ENCODE measurements around the gene GPR162. TPM values are rescaled to one million over a fixed set of nuclear protein-coding genes. Genes with fewer than 3 reads are reported as not detected.
A peak's percentile ranks its signal among the peaks of the same experiment; 100 is the strongest.

The GPR162 gene
- total RNA-seq, 4 donors from 2014 or later, result 0.16 to 0.31 (median 0.20) TPM; not detected in 1

- peak overlapping the region; percentile 28 to 54 (median 51) for H3K27ac ChIP-seq
- no peaks in the 10 kb centered on the region for H3K9me3 ChIP-seq
- in situ Hi-C loops (cut with MboI; ENCODE audit: low sequenced_read_pairs in 4 of 4) (no loop called here), intact Hi-C loops (cut with DNase I; ENCODE audit: low total_unique reads) (loop anchor here (5.0 kb wide), 2 partner anchors 77 to 92 kb away; partner anchors contain the start of gene MLF2)
- H3K4me1 ChIP-seq, result peaks cover 3 to 11% of the 10 kb centered on the region in 2 donors
- TF ChIP-seq CTCF (IDR thresholded peaks at IDR 0.05 in 4 of 5, conservative IDR thresholded peaks at IDR 0.05 in 1 of 5), result no peak
- TF ChIP-seq POLR2A (IDR thresholded peaks at IDR 0.05), result no peak
- H3K4me3 ChIP-seq, result peak overlapping the region; percentile 49 to 67 (median 64)
- H3K27me3 ChIP-seq, result peaks cover 18 to 53% (median 36%) of the 10 kb centered on the region in 3 donors
- no peaks in the 10 kb centered on the region for H3K36me3 ChIP-seq
- no peak for DNase-seq
- no peak for ATAC-seq
Observed at GRCh38 chr12:6828781-6829535, 7.3 kb downstream of the GPR162 start.

GRCh38 chr12:6829536-6830220 is 8.1 kb downstream of the GPR162 start:
- in situ Hi-C loops (cut with MboI; ENCODE audit: low sequenced_read_pairs in 4 of 4) (no loop called here), intact Hi-C loops (cut with DNase I; ENCODE audit: low total_unique reads) (loop anchor here (5.0 kb wide), 2 partner anchors 77 to 92 kb away; partner anchors contain the start of gene MLF2)
- Histone ChIP-seq H3K36me3 (no peaks in the 10 kb centered on the region), H3K27me3 (peaks cover 18 to 48% (median 35%) of the 10 kb centered on the region in 3 donors), H3K9me3 (no peaks in the 10 kb centered on the region), H3K4me1 (peaks cover 3 to 11% of the 10 kb centered on the region in 2 donors), H3K4me3 (peak overlapping the region; percentile 49 to 67 (median 64)), H3K27ac (peak overlapping the region in 3 of 4 donors; percentile 50 to 54 (median 52))
- TF ChIP-seq CTCF (IDR thresholded peaks at IDR 0.05 in 4 of 5, conservative IDR thresholded peaks at IDR 0.05 in 1 of 5) (no peak), POLR2A (IDR thresholded peaks at IDR 0.05) (no peak)
- ATAC-seq, result no peak
- no peak for DNase-seq

GRCh38 chr12:6830286-6830890 is 8.8 kb downstream of the GPR162 start:
- peaks cover 13 to 42% (median 28%) of the 10 kb centered on the region in 3 donors for H3K27me3 ChIP-seq
- intact Hi-C loops (cut with DNase I; ENCODE audit: low total_unique reads) (no loop called here), in situ Hi-C loops (cut with MboI; ENCODE audit: low sequenced_read_pairs in 4 of 4) (no loop called here)
- H3K36me3 ChIP-seq, result no peaks in the 10 kb centered on the region
- no peaks in the 10 kb centered on the region for H3K9me3 ChIP-seq
- H3K27ac ChIP-seq, result no peak overlapping the region
- no peak for DNase-seq
- TF ChIP-seq CTCF (IDR thresholded peaks at IDR 0.05 in 4 of 5, conservative IDR thresholded peaks at IDR 0.05 in 1 of 5) (no peak), POLR2A (IDR thresholded peaks at IDR 0.05) (no peak)
- no peak for ATAC-seq
- peaks cover 3 to 11% of the 10 kb centered on the region in 2 donors for H3K4me1 ChIP-seq
- H3K4me3 ChIP-seq, result no peak overlapping the region

- H3K4me1 ChIP-seq, result peaks cover 3 to 11% of the 10 kb centered on the region in 2 donors
- H3K4me3 ChIP-seq, result no peak overlapping the region
- ATAC-seq, result no peak
- H3K27ac ChIP-seq, result no peak overlapping the region
- intact Hi-C loops (cut with DNase I; ENCODE audit: low total_unique reads) (no loop called here), in situ Hi-C loops (cut with MboI; ENCODE audit: low sequenced_read_pairs in 4 of 4) (no loop called here)
- DNase-seq, result no peak
- H3K36me3 ChIP-seq, result no peaks in the 10 kb centered on the region
- H3K27me3 ChIP-seq, result peaks cover 13 to 36% (median 24%) of the 10 kb centered on the region in 3 donors
- no peak for TF ChIP-seq POLR2A (IDR thresholded peaks at IDR 0.05)
- TF ChIP-seq CTCF (IDR thresholded peaks at IDR 0.05 in 4 of 5, conservative IDR thresholded peaks at IDR 0.05 in 1 of 5), result no peak
- H3K9me3 ChIP-seq, result no peaks in the 10 kb centered on the region
Observed at GRCh38 chr12:6830999-6831398, 9.4 kb downstream of the GPR162 start.

Data from gastrocnemius medialis (tissue), 4 donors.